Fibroblast of lung (primary cell): Measurements from ENCODE around the gene ZNF175.

Source experiments
- CTCF ChIP-seq, 2 donors: IDR thresholded peaks in 1 of 2; conservative IDR thresholded peaks in 1 of 2; 1 replicate in 1 of 2; 2 replicates in 1 of 2; pipeline ENCODE4 v1.5.1; 2011 to 2012; ENCODE audit warnings: low read length in 2 of 2, control low read depth in 1 of 2, inconsistent platforms in 1 of 2, low read depth in 1 of 2, mild to moderate bottlenecking in 1 of 2
- EZH2 ChIP-seq: IDR thresholded peaks from 2 replicates; pipeline ENCODE4 v1.5.1; 2012; ENCODE audit warnings: low read length, control low read depth, mild to moderate bottlenecking; ENCODE audit errors: missing control alignments

DNA sequence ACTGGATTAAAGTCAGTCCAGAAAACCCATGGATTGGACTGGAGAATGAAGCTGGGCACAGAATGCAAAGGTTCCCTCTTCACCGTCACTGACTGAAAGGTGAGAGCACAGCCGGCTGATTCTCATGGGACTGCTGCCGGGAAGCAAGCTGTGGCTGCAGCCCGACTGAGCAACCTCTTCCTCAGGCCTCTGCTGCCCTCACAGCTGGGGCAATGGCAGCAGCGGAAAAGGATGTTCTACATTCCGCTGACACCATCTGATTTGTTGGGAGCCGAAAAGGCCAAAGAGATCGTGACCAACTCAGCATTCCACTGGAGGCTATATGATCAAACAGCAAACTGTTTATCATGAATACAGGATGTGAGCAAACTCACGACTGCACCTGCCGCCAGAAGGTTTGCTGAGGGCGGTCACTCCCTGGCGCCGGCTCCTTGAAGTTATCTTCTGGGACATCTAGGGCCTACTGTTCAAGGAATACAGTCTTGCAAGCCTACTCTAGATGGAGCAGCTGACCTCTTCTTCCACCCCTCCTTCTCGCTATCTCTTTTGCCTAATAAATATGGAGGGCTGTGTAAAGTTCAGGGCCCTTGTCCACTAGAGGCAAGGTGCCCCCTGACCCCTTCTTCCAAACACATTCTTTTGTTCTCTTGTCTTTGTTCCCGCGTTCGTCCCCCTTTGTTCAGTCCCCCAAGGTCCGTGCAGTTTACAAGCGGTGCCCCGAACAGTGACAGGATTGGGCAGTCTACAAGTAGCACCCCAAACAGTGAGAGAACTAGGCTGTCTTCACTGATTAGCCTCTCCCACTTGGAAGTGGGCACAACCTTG is 20.0 kb upstream of the ZNF175 start:
- no peak for TF ChIP-seq CTCF (conservative IDR thresholded peaks at IDR 0.05 in 1 of 2, IDR thresholded peaks at IDR 0.05 in 1 of 2; ENCODE audit: low read depth in 1 of 2, low read length in 2 of 2)
- TF ChIP-seq EZH2 = no peak
